ENCODE results near the gene SLC25A29.

GRCh38 chr14:100246809-100247428 is 59.3 kb downstream of the SLC25A29 start:
- TF ChIP-seq, protein P1, sequence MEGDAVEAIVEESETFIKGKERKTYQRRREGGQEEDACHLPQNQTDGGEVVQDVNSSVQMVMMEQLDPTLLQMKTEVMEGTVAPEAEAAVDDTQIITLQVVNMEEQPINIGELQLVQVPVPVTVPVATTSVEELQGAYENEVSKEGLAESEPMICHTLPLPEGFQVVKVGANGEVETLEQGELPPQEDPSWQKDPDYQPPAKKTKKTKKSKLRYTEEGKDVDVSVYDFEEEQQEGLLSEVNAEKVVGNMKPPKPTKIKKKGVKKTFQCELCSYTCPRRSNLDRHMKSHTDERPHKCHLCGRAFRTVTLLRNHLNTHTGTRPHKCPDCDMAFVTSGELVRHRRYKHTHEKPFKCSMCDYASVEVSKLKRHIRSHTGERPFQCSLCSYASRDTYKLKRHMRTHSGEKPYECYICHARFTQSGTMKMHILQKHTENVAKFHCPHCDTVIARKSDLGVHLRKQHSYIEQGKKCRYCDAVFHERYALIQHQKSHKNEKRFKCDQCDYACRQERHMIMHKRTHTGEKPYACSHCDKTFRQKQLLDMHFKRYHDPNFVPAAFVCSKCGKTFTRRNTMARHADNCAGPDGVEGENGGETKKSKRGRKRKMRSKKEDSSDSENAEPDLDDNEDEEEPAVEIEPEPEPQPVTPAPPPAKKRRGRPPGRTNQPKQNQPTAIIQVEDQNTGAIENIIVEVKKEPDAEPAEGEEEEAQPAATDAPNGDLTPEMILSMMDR (IDR thresholded peaks at IDR 0.05): peak in 5 of 7 experiments; percentile 27 to 56 (median 50)
- TF ChIP-seq POLR2A (IDR thresholded peaks at IDR 0.05) (no peak), POLR2AphosphoS5 (IDR thresholded peaks at IDR 0.05) (no peak), EP300 (IDR thresholded peaks at IDR 0.05) (no peak)

All from stomach (tissue), 4 donors.